Tibial artery (tissue), 4 donors: Measurements from ENCODE around the gene ATXN7L2.
A peak's percentile ranks its signal among the peaks of the same experiment; 100 is the strongest.

Experiments used
- DNase-seq, 2 donors: peaks; one replicate each; pipeline ENCODE4 v3.0.0-alpha.2; 2019
- H3K27ac ChIP-seq, 2 donors: fragments of 200-600 bp; sonication (generic) in 1 of 2; 1 replicate in 1 of 2; 2 replicates in 1 of 2; pipeline ENCODE4 v1.5.1; 2018 to 2019; ENCODE audit warnings: mild to moderate bottlenecking in 1 of 2
- H3K27me3 ChIP-seq, 2 donors: fragments of 200-600 bp; sonication (generic) in 1 of 2; one replicate each; pipeline versions ENCODE4 v1.5.1 to v1.6.0; 2016 to 2019
- H3K36me3 ChIP-seq, 3 donors: fragments of 200-600 bp; sonication (generic) in 2 of 3; one replicate each; pipeline ENCODE4 v1.5.1; 2016 to 2019; ENCODE audit warnings: mild to moderate bottlenecking in 2 of 3
- H3K4me1 ChIP-seq, 4 donors: fragments of 200-600 bp; sonication (generic) in 2 of 4; 1 replicate in 3 of 4; 2 replicates in 1 of 4; pipeline ENCODE4 v1.5.1; 2016 to 2019
- H3K4me3 ChIP-seq, 2 donors: fragments of 200-600 bp; sonication (generic) in 1 of 2; 1 replicate in 1 of 2; 2 replicates in 1 of 2; pipeline ENCODE4 v1.5.1; 2018 to 2019; ENCODE audit warnings: mild to moderate bottlenecking in 2 of 2
- H3K9me3 ChIP-seq, 3 donors: fragments of 200-600 bp; sonication (generic) in 1 of 3; one replicate each; pipeline ENCODE4 v1.5.1; 2016 to 2019
- CTCF ChIP-seq, 2 experiments: fragments of 200-600 bp in 1 of 2; fragments of 450-650 bp in 1 of 2; IDR thresholded peaks; one replicate each; pipeline ENCODE4 v1.5.1; 2017 to 2019; ENCODE audit warnings: antibody characterized with exemption in 2 of 2, mild to moderate bottlenecking in 1 of 2, moderate library complexity in 1 of 2
- intact Hi-C: fragments of 100-400 bp; cut with DNase I; formaldehyde crosslinking; loops from one replicate; pipeline ENCODE4 v1.15.0; 2023; ENCODE audit warnings: low total_unique reads

Gene ATXN7L2

DNA sequence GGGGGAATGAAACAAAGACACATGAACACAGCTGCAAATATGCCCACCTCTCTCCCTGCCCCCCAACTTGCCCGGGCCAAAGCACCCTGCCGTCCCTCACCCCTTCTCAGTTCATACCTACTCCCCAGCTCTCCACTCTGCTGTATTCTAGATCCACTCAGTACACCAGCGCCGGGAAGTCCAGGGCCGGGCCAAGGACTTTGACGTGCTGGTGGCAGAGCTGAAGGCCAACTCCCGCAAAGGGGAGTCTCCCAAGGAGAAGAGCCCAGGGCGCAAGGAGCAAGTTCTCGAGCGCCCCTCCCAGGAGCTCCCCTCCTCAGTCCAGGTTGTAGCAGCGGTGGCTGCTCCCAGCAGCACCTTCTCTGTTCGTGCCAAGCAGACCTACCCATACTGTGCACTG is 5.0 kb downstream of the ATXN7L2 start:
- H3K36me3 ChIP-seq, result peaks cover 0 to 37% (median 9%) of the 10 kb centered on the region in 3 donors
- H3K9me3 ChIP-seq, result no peaks in the 10 kb centered on the region
- H3K4me1 ChIP-seq, result peaks cover 0 to 20% (median 13%) of the 10 kb centered on the region in 4 donors
- no peaks in the 10 kb centered on the region for H3K27me3 ChIP-seq
- H3K27ac ChIP-seq, result no peak overlapping the region
- H3K4me3 ChIP-seq, result no peak overlapping the region
- TF ChIP-seq CTCF (IDR thresholded peaks at IDR 0.05), result no peak
- no peak for DNase-seq
- intact Hi-C loops, result loop anchor here (1.0 to 10.0 kb wide), 2 partner anchors 13 to 224 kb away; no protein-coding TSS in a partner anchor

DNA sequence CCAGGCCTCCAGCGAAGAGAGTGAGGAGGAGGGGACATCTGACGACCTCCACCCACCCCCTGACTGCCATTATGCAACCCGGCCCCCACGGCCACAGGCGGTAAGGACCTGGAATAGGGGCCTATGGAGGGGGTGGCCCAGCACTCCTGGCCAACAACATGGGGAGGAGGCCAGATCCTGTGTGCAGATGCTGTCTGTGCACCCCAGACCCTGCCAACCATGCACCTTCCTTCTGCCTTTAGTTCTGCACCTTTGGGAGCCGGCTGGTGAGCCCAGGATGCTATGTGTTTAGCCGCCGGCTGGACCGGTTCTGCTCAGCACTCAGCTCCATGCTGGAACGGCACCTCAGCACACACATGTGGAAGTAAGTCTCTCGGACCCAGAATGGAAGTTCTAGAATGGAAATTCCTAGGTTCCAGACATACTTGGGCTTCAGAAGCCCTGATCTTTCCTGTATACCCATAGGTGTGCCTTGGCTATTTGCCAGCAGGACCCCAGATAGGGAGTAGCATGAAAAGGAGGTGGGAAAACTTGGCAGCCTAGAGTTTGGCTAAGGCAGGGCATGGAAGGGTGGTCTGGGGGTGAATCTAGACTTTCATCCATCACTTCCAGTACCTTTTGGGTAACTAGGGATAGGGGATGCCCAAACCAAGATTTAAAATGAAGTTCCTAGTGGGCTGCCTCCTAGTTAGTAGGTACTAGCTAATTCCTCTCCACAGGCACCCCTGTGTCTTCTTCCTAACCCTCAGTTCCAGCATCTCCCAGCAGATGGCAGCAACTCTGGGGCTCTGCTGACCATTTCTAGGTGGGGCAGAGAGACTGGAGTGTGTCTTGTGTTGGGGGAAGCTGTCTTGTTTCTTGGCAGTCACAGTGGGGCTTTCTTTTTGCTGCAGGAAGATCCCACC is 6.6 kb downstream of the ATXN7L2 start:
- intact Hi-C loops, result loop anchor here (2.0 kb wide), 1 partner anchor 43 kb away; no protein-coding TSS in a partner anchor
- peak in 1 of 2 donors; percentile 70 for DNase-seq

GRCh38 chr1:109490934-109491302 is 7.2 kb downstream of the ATXN7L2 start:
- no peak for TF ChIP-seq CTCF (IDR thresholded peaks at IDR 0.05)
- Histone ChIP-seq H3K27ac (no peak overlapping the region), H3K9me3 (no peaks in the 10 kb centered on the region), H3K36me3 (peaks cover 0 to 41% (median 12%) of the 10 kb centered on the region in 3 donors), H3K4me1 (peaks cover 0 to 24% (median 17%) of the 10 kb centered on the region in 4 donors), H3K4me3 (no peak overlapping the region), H3K27me3 (no peaks in the 10 kb centered on the region)
- intact Hi-C loops, result loop anchor here (2.0 kb wide), 1 partner anchor 42 kb away; no protein-coding TSS in a partner anchor
- no peak for DNase-seq

More for the DNA sequence above, 6.6 kb downstream of the ATXN7L2 start:
- TF ChIP-seq CTCF (IDR thresholded peaks at IDR 0.05), result peak; percentile 69 to 88
- no peaks in the 10 kb centered on the region for H3K9me3 ChIP-seq
- H3K4me3 ChIP-seq, result no peak overlapping the region
- peaks cover 0 to 18% (median 12%) of the 10 kb centered on the region in 4 donors for H3K4me1 ChIP-seq
- H3K27ac ChIP-seq, result no peak overlapping the region
- no peaks in the 10 kb centered on the region for H3K27me3 ChIP-seq
- H3K36me3 ChIP-seq, result peaks cover 0 to 37% (median 9%) of the 10 kb centered on the region in 3 donors

DNA sequence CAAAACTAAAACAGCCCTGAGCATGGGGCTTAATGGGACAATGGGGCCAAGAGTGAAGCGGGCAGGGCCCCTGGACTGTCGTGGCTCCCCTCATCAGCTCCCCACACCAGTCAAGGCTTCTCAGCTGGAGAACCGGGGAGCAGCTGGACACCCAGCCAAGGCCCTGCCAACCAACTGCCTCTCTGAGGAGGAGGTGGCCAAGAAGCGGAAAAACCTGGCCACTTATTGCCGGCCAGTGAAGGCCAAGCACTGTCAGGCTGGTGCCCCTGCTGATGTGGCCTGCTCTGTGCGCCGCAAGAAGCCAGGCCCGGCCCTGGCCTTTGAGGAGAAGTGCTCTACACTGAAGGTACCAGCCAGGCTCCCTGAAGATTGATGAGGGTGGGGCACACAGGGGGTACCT is 7.7 kb downstream of the ATXN7L2 start:
- Histone ChIP-seq H3K27ac (no peak overlapping the region), H3K9me3 (no peaks in the 10 kb centered on the region), H3K4me1 (peaks cover 0 to 24% (median 17%) of the 10 kb centered on the region in 4 donors), H3K4me3 (no peak overlapping the region), H3K36me3 (peaks cover 0 to 46% (median 17%) of the 10 kb centered on the region in 3 donors), H3K27me3 (no peaks in the 10 kb centered on the region)
- no peak for TF ChIP-seq CTCF (IDR thresholded peaks at IDR 0.05)
- DNase-seq, result no peak
- intact Hi-C loops, result loop anchor here (2.0 kb wide), 1 partner anchor 41 kb away; no protein-coding TSS in a partner anchor

GRCh38 chr1:109492779-109493178 is 9.1 kb downstream of the ATXN7L2 start:
- Histone ChIP-seq H3K27ac (peak overlapping the region; percentile 71 to 87), H3K4me1 (peaks cover 0 to 34% (median 21%) of the 10 kb centered on the region in 4 donors), H3K27me3 (no peaks in the 10 kb centered on the region), H3K9me3 (no peaks in the 10 kb centered on the region), H3K36me3 (peaks cover 0 to 50% (median 27%) of the 10 kb centered on the region in 3 donors), H3K4me3 (no peak overlapping the region)
- no peak for TF ChIP-seq CTCF (IDR thresholded peaks at IDR 0.05)
- no peak for DNase-seq
- intact Hi-C loops, result no loop called here
